Upper lobe of right lung (tissue), 1 donor: ENCODE data around the gene CDT1. TPM values are rescaled to one million over a fixed set of nuclear protein-coding genes. Genes with fewer than 3 reads are reported as not detected.

Source experiments
- ATAC-seq: fragments of 200-7000 bp; cut with Tn5 transposase; one replicate; pipeline ENCODE4 v1.9.1; 2020; ENCODE audit warnings: mild to moderate bottlenecking, moderate library complexity
- DNase-seq: peaks from one replicate; pipeline ENCODE4 v3.0.0-alpha.2; 2020
- H3K27ac ChIP-seq: fragments of 200-600 bp; one replicate; pipeline ENCODE4 v1.8.0; 2022
- H3K27me3 ChIP-seq: fragments of 200-600 bp; one replicate; pipeline ENCODE4 v1.8.0; 2022; ENCODE audit warnings: mild to moderate bottlenecking
- H3K36me3 ChIP-seq: fragments of 200-600 bp; one replicate; pipeline ENCODE4 v1.8.0; 2022
- H3K4me1 ChIP-seq: fragments of 200-600 bp; one replicate; pipeline ENCODE4 v1.8.0; 2022
- H3K4me3 ChIP-seq: fragments of 200-600 bp; one replicate; pipeline ENCODE4 v1.8.0; 2022; ENCODE audit warnings: mild to moderate bottlenecking
- H3K9me3 ChIP-seq: fragments of 200-600 bp; one replicate; pipeline ENCODE4 v1.8.0; 2022
- CTCF ChIP-seq: fragments of 200-600 bp; IDR thresholded peaks from one replicate; pipeline ENCODE4 v1.8.0; 2022; ENCODE audit warnings: antibody characterized with exemption
- intact Hi-C: fragments of 100-400 bp; cut with DNase I; formaldehyde crosslinking; loops from one replicate; pipeline ENCODE4 v1.11.0; 2022
- total RNA-seq: library from RNA; stranded (reverse); fragmentation: NEBNext Ultra II Directional; extraction: Animal tissue kit (Norgen Biotek cat#: 25700); gene quantifications from one replicate; pipeline ENCODE4 v1.2.1, GENCODE V29; 2021
- donor health status: DM: no; HTN: yes; CAD: no; lungs with severe emphysema.

Gene CDT1
- total RNA-seq, 1 donor from 2014 or later: 1.0 TPM

- H3K27ac ChIP-seq: no peak overlapping the region
- H3K4me1 ChIP-seq: peaks cover 10% of the 10 kb centered on the region
- no peaks in the 10 kb centered on the region for H3K36me3 ChIP-seq
- no peaks in the 10 kb centered on the region for H3K9me3 ChIP-seq
- intact Hi-C loops: no loop called here
- H3K4me3 ChIP-seq: no peak overlapping the region
- DNase-seq: no peak
- peaks cover 6% of the 10 kb centered on the region for H3K27me3 ChIP-seq
- TF ChIP-seq CTCF: no peak
- ATAC-seq: no peak
These were observed 10.8 kb upstream of the CDT1 start for GRCh38 chr16:88792668-88793250.

- no peak for TF ChIP-seq CTCF
- Histone ChIP-seq H3K4me3 (no peak overlapping the region), H3K36me3 (no peaks in the 10 kb centered on the region), H3K27ac (no peak overlapping the region), H3K9me3 (no peaks in the 10 kb centered on the region), H3K27me3 (peaks cover 6% of the 10 kb centered on the region), H3K4me1 (peaks cover 10% of the 10 kb centered on the region)
- intact Hi-C loops: no loop called here
- DNase-seq (no peak), ATAC-seq (no peak)
These were observed 10.2 kb upstream of the CDT1 start for GRCh38 chr16:88793251-88793954.

GRCh38 chr16:88796278-88796677 is 7.3 kb upstream of the CDT1 start:
- no peak for ATAC-seq
- H3K4me3 ChIP-seq: no peak overlapping the region
- H3K36me3 ChIP-seq: no peaks in the 10 kb centered on the region
- intact Hi-C loops: no loop called here
- peaks cover 6% of the 10 kb centered on the region for H3K27me3 ChIP-seq
- no peak for DNase-seq
- no peaks in the 10 kb centered on the region for H3K9me3 ChIP-seq
- no peak for TF ChIP-seq CTCF
- H3K4me1 ChIP-seq: no peaks in the 10 kb centered on the region
- no peak overlapping the region for H3K27ac ChIP-seq

GRCh38 chr16:88798073-88798472 is 5.5 kb upstream of the CDT1 start:
- TF ChIP-seq CTCF: no peak
- H3K27ac ChIP-seq: no peak overlapping the region
- DNase-seq: no peak
- peaks cover 6% of the 10 kb centered on the region for H3K27me3 ChIP-seq
- H3K9me3 ChIP-seq: no peaks in the 10 kb centered on the region
- peaks cover 5% of the 10 kb centered on the region for H3K4me1 ChIP-seq
- ATAC-seq: no peak
- intact Hi-C loops: no loop called here
- no peaks in the 10 kb centered on the region for H3K36me3 ChIP-seq
- no peak overlapping the region for H3K4me3 ChIP-seq

- Histone ChIP-seq H3K27ac (no peak overlapping the region), H3K4me1 (peaks cover 5% of the 10 kb centered on the region), H3K9me3 (no peaks in the 10 kb centered on the region), H3K36me3 (no peaks in the 10 kb centered on the region), H3K4me3 (no peak overlapping the region), H3K27me3 (no peaks in the 10 kb centered on the region)
- no peak for TF ChIP-seq CTCF
- ATAC-seq (no peak), DNase-seq (no peak)
- intact Hi-C loops: no loop called here
These were observed 4.7 kb upstream of the CDT1 start for GRCh38 chr16:88798772-88799455.
